NCI-H524 (cell line): ENCODE data around the gene AMDHD2.
"Not testable (repeated sequence)": the region's sequence is repeated elsewhere in the genome, so short reads cannot be mapped to it uniquely, and the experiment has no call there.

Experiments
- DNase-seq, 2 experiments: peaks; one replicate each; lab custom pipeline; 2025; lab: John Stamatoyannopoulos, UW

Gene AMDHD2

GRCh38 chr16:2580143-2580542 lies 60.0 kb downstream of the AMDHD2 start:
- not testable (repeated sequence) for DNase-seq

GRCh38 chr16:2580818-2581217 lies 60.6 kb downstream of the AMDHD2 start:
- DNase-seq: not testable (repeated sequence)
